Neural progenitor cell (in vitro differentiated cells): ENCODE measurements around the gene MYO15B.

Experiments used
- EZH2 ChIP-seq: fragments of 200-600 bp; sonication (generic); IDR thresholded peaks from 2 replicates; pipeline ENCODE4 v1.6.1; 2017; ENCODE audit warnings: antibody characterized with exemption, mild to moderate bottlenecking, moderate library complexity
- TF ChIP-seq, protein P1 (sequence below): fragments of 200-600 bp; sonication (generic); IDR thresholded peaks from 2 replicates; pipeline ENCODE4 v1.5.1; 2017; ENCODE audit warnings: antibody characterized with exemption, mild to moderate bottlenecking

DNA sequence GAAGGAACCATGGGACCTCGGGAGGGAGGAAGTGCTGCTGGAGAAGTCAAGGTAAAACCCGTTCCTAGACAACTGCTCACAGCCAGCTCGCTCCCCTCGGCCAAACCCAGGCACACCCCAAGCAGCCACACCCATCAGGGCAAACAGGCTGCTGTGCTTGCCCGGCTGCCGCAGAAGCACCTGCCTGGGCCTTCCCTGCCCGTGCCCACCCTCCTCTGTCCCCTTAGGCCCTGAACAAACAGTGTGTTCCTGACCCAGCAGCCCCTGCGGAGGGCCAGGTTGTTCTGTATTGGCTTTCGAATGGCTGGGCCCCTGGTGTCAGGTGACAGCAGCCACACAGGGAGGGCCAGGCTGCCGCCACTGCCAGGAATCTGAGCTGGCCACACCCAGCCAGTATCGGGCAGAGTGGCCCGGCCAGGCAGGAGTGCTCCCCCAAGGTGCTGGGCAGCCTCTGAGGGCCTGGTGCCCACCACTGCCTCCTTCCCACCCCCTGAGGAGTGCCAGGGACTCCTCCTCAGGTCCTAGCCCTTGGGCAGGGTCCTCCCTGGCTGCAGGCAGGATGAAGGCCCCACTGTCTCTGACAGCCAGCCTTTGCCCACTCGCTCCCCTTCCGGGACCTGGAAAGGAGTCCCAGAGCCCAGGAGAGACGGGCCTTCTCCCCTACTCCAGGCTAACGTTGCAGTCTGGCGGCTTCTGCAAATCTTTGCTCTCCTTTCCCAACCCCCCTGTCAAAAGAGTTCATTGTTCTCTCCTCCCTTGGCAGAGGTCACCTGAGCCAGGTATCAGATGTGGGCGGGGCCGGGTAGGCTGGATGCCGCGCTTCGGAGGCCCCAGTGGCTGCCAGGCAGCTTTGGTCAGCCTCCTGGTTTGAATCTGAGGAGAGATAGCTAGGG lies 38.1 kb upstream of the MYO15B start:
- no peak for TF ChIP-seq EZH2
- TF ChIP-seq, protein P1, sequence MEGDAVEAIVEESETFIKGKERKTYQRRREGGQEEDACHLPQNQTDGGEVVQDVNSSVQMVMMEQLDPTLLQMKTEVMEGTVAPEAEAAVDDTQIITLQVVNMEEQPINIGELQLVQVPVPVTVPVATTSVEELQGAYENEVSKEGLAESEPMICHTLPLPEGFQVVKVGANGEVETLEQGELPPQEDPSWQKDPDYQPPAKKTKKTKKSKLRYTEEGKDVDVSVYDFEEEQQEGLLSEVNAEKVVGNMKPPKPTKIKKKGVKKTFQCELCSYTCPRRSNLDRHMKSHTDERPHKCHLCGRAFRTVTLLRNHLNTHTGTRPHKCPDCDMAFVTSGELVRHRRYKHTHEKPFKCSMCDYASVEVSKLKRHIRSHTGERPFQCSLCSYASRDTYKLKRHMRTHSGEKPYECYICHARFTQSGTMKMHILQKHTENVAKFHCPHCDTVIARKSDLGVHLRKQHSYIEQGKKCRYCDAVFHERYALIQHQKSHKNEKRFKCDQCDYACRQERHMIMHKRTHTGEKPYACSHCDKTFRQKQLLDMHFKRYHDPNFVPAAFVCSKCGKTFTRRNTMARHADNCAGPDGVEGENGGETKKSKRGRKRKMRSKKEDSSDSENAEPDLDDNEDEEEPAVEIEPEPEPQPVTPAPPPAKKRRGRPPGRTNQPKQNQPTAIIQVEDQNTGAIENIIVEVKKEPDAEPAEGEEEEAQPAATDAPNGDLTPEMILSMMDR: no peak
